CD4-positive, alpha-beta T cell (primary cell): ENCODE results near the gene MSI2. TPM values are rescaled to one million over a fixed set of nuclear protein-coding genes. Genes with fewer than 3 reads are reported as not detected.

ENCODE experiments used
- ATAC-seq: fragments of 200-7000 bp; cut with Tn5 transposase; one replicate; pipeline ENCODE4 v1.10.0; 2022; ENCODE audit warnings: mild to moderate bottlenecking; ENCODE audit not compliant: poor library complexity
- CTCF ChIA-PET: fragments of 350-600 bp; sonication (Branson Sonifier 250); formaldehyde crosslinking; loops from one replicate; lab custom pipeline; 2021; ENCODE audit warnings: antibody characterized with exemption, inconsistent platforms; lab: Charles Lee
- POLR2A ChIA-PET: fragments of 350-600 bp; sonication (Branson Sonifier 250); formaldehyde crosslinking; loops from one replicate; lab custom pipeline; 2021; ENCODE audit warnings: antibody characterized with exemption, inconsistent platforms; lab: Charles Lee
- DNase-seq, 14 experiments: peaks; one replicate each; pipeline ENCODE4 v3.0.0-alpha.2; 2013 to 2020; ENCODE audit warnings: mixed read lengths in 2 of 14
- H3K27ac ChIP-seq, 2 donors: one replicate each; pipeline versions ENCODE4 v1.5.1 to v1.7.0; 2013; ENCODE audit warnings: low read length in 2 of 2, low read depth in 1 of 2, mild to moderate bottlenecking in 1 of 2
- H3K27me3 ChIP-seq, 2 experiments: 1 replicate in 1 of 2; 2 replicates in 1 of 2; pipeline versions ENCODE4 v1.6.1 to v1.7.0; 2013; ENCODE audit warnings: low read length in 2 of 2, control low read depth in 1 of 2, mild to moderate bottlenecking in 1 of 2, moderate library complexity in 1 of 2; ENCODE audit not compliant: insufficient read depth in 2 of 2, control insufficient read depth in 1 of 2
- H3K36me3 ChIP-seq: one replicate; pipeline ENCODE4 v1.6.1; 2013; ENCODE audit warnings: low read length, control low read depth; ENCODE audit not compliant: insufficient read depth
- H3K4me1 ChIP-seq: one replicate; pipeline ENCODE4 v1.6.1; 2013; ENCODE audit warnings: low read length, control low read depth; ENCODE audit not compliant: insufficient read depth
- H3K4me3 ChIP-seq: one replicate; pipeline ENCODE4 v1.5.1; 2013; ENCODE audit warnings: mild to moderate bottlenecking, low read length, moderate library complexity
- H3K9me3 ChIP-seq, 2 experiments: 1 replicate in 1 of 2; 2 replicates in 1 of 2; pipeline versions ENCODE4 v1.6.1 to v1.7.0; 2013; ENCODE audit warnings: low read length in 2 of 2, mild to moderate bottlenecking in 2 of 2, control low read depth in 1 of 2, moderate library complexity in 1 of 2; ENCODE audit not compliant: control insufficient read depth in 1 of 2, insufficient read depth in 1 of 2
- H3K27ac Mint-ChIP-seq: one replicate; pipeline ENCODE4 v1.8.0; 2020; ENCODE audit warnings: mixed read lengths
- H3K27me3 Mint-ChIP-seq: one replicate; pipeline ENCODE4 v1.8.0; 2021; ENCODE audit warnings: mixed read lengths
- H3K36me3 Mint-ChIP-seq: one replicate; pipeline ENCODE4 v1.8.0; 2021; ENCODE audit warnings: low read depth, mixed read lengths
- H3K4me1 Mint-ChIP-seq: one replicate; pipeline ENCODE4 v1.8.0; 2021; ENCODE audit warnings: low read depth, mixed read lengths
- H3K4me3 Mint-ChIP-seq: one replicate; pipeline ENCODE4 v1.8.0; 2020; ENCODE audit warnings: mild to moderate bottlenecking, mixed read lengths
- H3K9me3 Mint-ChIP-seq: one replicate; pipeline ENCODE4 v1.8.0; 2020; ENCODE audit warnings: mixed read lengths
- intact Hi-C, 2 experiments: fragments of 100-400 bp; cut with DNase I in 1 of 2; cut with micrococcal nuclease in 1 of 2; formaldehyde crosslinking; loops; one replicate each; pipeline versions ENCODE4 v1.15.1 to v1.9.0; 2023 to 2025; cut with DNase I, micrococcal nuclease
- total RNA-seq, 174 experiments: library from RNA in 2 of 174; stranded (reverse) in 2 of 174; gene quantifications; one replicate each; pipeline ENCODE4 v1.2.3 and lab custom pipeline; 2021 to 2026
- TF ChIP-seq, protein P1 (sequence below): fragments of 200-600 bp; IDR thresholded peaks from one replicate; pipeline ENCODE4 v1.8.0; 2022; ENCODE audit warnings: antibody characterized with exemption, mild to moderate bottlenecking

Gene MSI2
- total RNA-seq, 2 experiments from 2014 or later: 129 to 132 TPM

DNA sequence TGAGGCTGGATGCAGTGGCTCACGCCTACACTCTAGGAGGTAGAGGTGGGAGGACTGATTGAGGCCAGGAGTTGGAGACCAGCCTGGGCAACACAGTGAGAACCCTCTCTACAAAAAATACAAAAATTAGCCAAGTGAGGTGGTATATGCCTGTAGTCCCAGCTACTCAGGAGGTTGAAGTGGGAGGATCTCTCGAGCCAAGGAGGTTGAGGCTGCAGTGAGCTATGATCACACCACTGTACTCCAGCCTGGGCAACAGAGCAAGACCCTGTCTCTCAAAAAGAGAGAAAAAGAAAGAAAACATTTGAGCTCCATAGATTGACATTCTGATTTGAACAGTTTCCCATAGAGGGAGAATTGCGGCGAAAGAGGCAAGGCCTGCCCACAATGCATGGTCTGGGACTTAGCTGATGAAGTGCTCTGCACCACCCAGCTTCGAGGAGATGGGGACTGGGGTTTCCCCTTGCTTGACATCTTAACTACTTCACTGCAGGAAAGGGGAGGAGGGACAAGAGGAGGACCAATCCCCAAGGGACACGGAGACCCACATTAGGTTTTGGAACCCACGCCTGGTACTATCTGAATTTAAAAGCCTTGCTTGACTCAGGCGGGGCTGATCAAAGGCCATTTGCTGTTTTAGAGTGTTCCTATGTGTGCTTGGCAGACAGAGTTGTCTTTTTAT is 21.7 kb downstream of the MSI2 start:
- H3K9me3 ChIP-seq: no peaks in the 10 kb centered on the region
- Mint-ChIP-seq H3K27me3 (no peaks in the 10 kb centered on the region), H3K27ac (no peak overlapping the region), H3K4me1 (peaks cover 63% of the 10 kb centered on the region), H3K36me3 (peaks cover 67% of the 10 kb centered on the region), H3K9me3 (no peaks in the 10 kb centered on the region), H3K4me3 (no peak overlapping the region)
- peaks cover 39% of the 10 kb centered on the region for H3K36me3 ChIP-seq
- no peaks in the 10 kb centered on the region for H3K27me3 ChIP-seq
- peaks cover 25% of the 10 kb centered on the region for H3K4me1 ChIP-seq
- no peak overlapping the region for H3K27ac ChIP-seq
- POLR2A ChIA-PET: interaction anchor here (0.6 kb wide), 1 partner anchor 26 kb away, joined by 3 read pairs; no protein-coding TSS in a partner anchor
- ATAC-seq: no peak
- no peak overlapping the region for H3K4me3 ChIP-seq
- CTCF ChIA-PET: interaction anchor here (2.8 kb wide), 1 partner anchor 35 kb away, joined by 12 read pairs; no protein-coding TSS in a partner anchor
- TF ChIP-seq, protein P1, sequence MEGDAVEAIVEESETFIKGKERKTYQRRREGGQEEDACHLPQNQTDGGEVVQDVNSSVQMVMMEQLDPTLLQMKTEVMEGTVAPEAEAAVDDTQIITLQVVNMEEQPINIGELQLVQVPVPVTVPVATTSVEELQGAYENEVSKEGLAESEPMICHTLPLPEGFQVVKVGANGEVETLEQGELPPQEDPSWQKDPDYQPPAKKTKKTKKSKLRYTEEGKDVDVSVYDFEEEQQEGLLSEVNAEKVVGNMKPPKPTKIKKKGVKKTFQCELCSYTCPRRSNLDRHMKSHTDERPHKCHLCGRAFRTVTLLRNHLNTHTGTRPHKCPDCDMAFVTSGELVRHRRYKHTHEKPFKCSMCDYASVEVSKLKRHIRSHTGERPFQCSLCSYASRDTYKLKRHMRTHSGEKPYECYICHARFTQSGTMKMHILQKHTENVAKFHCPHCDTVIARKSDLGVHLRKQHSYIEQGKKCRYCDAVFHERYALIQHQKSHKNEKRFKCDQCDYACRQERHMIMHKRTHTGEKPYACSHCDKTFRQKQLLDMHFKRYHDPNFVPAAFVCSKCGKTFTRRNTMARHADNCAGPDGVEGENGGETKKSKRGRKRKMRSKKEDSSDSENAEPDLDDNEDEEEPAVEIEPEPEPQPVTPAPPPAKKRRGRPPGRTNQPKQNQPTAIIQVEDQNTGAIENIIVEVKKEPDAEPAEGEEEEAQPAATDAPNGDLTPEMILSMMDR: no peak
- intact Hi-C loops: no loop called here
- no peak for DNase-seq

DNA sequence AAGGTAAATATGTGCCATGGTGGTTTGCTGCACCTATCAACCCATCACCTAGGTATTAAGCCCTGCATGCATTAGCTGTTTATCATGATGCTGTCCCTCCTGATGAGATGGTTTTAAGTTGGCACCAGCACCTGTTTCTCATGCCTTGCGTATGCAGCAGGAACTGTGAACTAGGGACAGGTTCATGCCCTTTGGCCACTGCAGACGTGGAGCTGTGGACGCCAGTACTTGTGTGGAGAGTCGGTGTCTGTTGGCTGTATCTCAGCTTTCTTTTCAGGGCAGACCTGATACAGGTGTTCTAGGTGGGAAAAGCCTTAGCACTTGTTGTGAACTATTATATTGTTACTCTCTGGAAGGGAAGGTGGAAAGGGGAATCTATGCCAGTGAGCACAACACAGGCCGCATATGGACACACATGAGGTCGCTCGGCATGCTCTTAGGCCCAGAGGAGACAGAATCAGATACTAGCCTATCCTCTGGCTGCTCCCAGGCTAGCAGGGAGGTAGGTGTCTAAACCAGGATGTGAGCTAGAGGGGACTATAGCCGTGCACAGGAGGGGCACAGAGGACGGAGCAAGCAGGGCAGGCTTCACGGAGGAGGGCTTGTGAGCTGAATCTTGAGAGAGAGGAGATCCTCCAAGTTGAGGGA is 22.5 kb downstream of the MSI2 start:
- no peak for ATAC-seq
- POLR2A ChIA-PET: interaction anchor here (0.6 kb wide), 1 partner anchor 27 kb away, joined by 3 read pairs; no protein-coding TSS in a partner anchor
- Histone ChIP-seq H3K4me1 (peaks cover 30% of the 10 kb centered on the region), H3K36me3 (peaks cover 34% of the 10 kb centered on the region), H3K4me3 (no peak overlapping the region), H3K27me3 (no peaks in the 10 kb centered on the region), H3K9me3 (no peaks in the 10 kb centered on the region), H3K27ac (no peak overlapping the region)
- Mint-ChIP-seq H3K36me3 (peaks cover 63% of the 10 kb centered on the region), H3K27ac (no peak overlapping the region), H3K27me3 (no peaks in the 10 kb centered on the region), H3K4me3 (no peak overlapping the region), H3K9me3 (no peaks in the 10 kb centered on the region), H3K4me1 (peaks cover 70% of the 10 kb centered on the region)
- no peak for DNase-seq
- TF ChIP-seq, protein P1: no peak
- CTCF ChIA-PET: interaction anchor here (0.9 to 2.8 kb wide), 3 partner anchors 17 to 36 kb away, joined by 4 to 12 read pairs (median 7); no protein-coding TSS in a partner anchor
- intact Hi-C loops: no loop called here

DNA sequence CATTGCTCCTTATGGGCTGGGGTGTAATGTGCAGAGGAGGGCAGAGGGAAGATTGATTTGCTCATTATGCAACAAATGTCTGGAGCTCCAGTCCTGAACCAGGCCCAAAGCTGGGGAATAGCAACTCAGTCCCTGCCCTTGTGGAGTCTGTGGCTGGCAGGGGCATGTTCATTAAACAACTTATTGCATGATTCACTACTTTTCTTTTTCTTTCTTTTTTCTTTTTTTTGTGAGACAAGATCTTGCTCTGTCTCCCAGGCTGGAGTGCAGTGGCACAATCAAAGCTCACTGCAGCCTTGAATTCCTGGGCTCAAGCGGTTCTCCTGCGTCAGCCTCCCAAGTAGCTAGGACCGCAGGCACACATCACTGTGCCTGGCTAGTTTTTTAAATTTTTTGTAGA is 23.1 kb downstream of the MSI2 start:
- DNase-seq: no peak
- H3K4me3 Mint-ChIP-seq: no peak overlapping the region
- H3K27me3 Mint-ChIP-seq: no peaks in the 10 kb centered on the region
- peaks cover 57% of the 10 kb centered on the region for H3K36me3 Mint-ChIP-seq
- H3K9me3 Mint-ChIP-seq: no peaks in the 10 kb centered on the region
- ChIA-PET POLR2A (no interaction called here), CTCF (interaction anchor here (0.9 to 2.8 kb wide), 3 partner anchors 18 to 36 kb away, joined by 4 to 12 read pairs (median 7); no protein-coding TSS in a partner anchor)
- intact Hi-C loops: no loop called here
- peaks cover 35% of the 10 kb centered on the region for H3K4me1 ChIP-seq
- H3K27ac Mint-ChIP-seq: no peak overlapping the region
- peaks cover 71% of the 10 kb centered on the region for H3K4me1 Mint-ChIP-seq
- H3K27ac ChIP-seq: no peak overlapping the region
- H3K27me3 ChIP-seq: no peaks in the 10 kb centered on the region
- peaks cover 29% of the 10 kb centered on the region for H3K36me3 ChIP-seq
- H3K9me3 ChIP-seq: no peaks in the 10 kb centered on the region
- TF ChIP-seq, protein P1: no peak
- ATAC-seq: no peak
- H3K4me3 ChIP-seq: no peak overlapping the region
